ENCODE measurements around the gene OR5AN1. TPM values are rescaled to one million over a fixed set of nuclear protein-coding genes. Genes with fewer than 3 reads are reported as not detected.
"Not testable (repeated sequence)": the region's sequence is repeated elsewhere in the genome, so short reads cannot be mapped to it uniquely, and the experiment has no call there.

OR5AN1 gene, protein sequence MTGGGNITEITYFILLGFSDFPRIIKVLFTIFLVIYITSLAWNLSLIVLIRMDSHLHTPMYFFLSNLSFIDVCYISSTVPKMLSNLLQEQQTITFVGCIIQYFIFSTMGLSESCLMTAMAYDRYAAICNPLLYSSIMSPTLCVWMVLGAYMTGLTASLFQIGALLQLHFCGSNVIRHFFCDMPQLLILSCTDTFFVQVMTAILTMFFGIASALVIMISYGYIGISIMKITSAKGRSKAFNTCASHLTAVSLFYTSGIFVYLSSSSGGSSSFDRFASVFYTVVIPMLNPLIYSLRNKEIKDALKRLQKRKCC
- total RNA-seq (not detected), polyA plus RNA-seq (ENCODE audit: insufficient read length in 6 of 6) (not detected)
- long read RNA-seq, donor 1, result 0 reads
- long read RNA-seq, donor 2, result 0 reads
- long read RNA-seq, donor 3, result 0 reads
- long read RNA-seq, donor 4, result 0 reads
- long read RNA-seq, donor 5, result 0 reads
- long read RNA-seq, donor 6, result 0 reads
- long read RNA-seq, donor 7, result 0 reads
- long read RNA-seq, donor 8, result 0 reads
- long read RNA-seq, donor 9, result 0 reads
- long read RNA-seq, donor 10, result 0 reads
- long read RNA-seq, donor 11, result 0 reads
- long read RNA-seq, donor 12, result 0 reads

DNA sequence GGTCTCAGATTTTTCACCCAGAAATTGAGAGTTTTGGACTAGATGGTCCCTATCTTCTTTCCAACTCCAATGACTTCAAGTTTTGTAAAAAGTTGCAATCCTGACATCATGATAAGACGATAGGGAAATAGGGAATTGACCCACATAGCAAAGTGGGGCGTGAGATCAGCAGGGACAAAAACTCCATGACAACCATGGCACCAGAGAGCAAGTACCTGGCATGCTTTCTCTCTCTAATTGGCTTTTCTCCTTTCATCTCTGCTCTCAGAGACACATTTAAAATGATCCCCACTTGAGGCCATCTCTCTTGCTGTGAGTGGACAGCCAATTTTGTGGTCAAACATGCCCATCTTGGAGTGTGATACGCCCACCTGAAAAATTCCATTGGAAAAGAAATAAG lies at the start of gene OR5AN1:
OR5AN1 (plus strand) TSS at position 301 of the 400 bp plus-strand sequence. CDS start 5,564 bp downstream, outside the sequence.
- Histone ChIP-seq H3K9me3 (no peaks in the 10 kb centered on the region), H3K4me1 (no peaks in the 10 kb centered on the region), H3K36me3 (no peaks in the 10 kb centered on the region), H3K27me3 (peaks cover 0 to 8% of the 10 kb centered on the region in 2 donors), H3K27ac (no peak within 1 kb of the TSS), H3K4me3 (no peak within 1 kb of the TSS)
- TF ChIP-seq, protein P1, sequence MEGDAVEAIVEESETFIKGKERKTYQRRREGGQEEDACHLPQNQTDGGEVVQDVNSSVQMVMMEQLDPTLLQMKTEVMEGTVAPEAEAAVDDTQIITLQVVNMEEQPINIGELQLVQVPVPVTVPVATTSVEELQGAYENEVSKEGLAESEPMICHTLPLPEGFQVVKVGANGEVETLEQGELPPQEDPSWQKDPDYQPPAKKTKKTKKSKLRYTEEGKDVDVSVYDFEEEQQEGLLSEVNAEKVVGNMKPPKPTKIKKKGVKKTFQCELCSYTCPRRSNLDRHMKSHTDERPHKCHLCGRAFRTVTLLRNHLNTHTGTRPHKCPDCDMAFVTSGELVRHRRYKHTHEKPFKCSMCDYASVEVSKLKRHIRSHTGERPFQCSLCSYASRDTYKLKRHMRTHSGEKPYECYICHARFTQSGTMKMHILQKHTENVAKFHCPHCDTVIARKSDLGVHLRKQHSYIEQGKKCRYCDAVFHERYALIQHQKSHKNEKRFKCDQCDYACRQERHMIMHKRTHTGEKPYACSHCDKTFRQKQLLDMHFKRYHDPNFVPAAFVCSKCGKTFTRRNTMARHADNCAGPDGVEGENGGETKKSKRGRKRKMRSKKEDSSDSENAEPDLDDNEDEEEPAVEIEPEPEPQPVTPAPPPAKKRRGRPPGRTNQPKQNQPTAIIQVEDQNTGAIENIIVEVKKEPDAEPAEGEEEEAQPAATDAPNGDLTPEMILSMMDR (IDR thresholded peaks at IDR 0.05), result no peak
- no peak for ATAC-seq
- intact Hi-C loops (cut with DNase I), result no loop called here
- no peak for DNase-seq

DNA sequence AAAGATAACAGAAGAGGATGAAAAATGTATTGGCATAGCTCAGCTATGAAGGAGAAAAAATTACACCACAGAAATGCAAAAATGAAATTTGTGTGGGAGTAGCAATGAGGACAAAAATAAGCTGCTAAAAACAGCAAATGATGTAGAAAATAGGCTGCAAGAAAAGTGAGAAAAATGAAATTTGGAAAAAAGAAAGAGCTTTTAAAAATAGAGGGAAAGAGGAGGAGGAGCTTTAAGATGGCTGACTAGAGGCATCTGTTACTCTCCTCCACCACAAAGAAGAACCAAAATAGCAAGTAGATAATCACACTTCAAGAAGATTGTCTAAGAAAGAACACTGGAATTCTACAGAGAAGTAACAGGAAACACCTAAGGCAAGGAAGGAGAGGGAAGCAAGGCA lies 23.7 kb upstream of the OR5AN1 start:
- Histone ChIP-seq H3K4me3 (no peak overlapping the region), H3K4me1 (no peaks in the 10 kb centered on the region), H3K27ac (no peak overlapping the region), H3K36me3 (no peaks in the 10 kb centered on the region), H3K9me3 (peaks cover 0 to 6% of the 10 kb centered on the region in 2 donors), H3K27me3 (no peaks in the 10 kb centered on the region)
- intact Hi-C loops (cut with DNase I), result no loop called here
- DNase-seq (no peak), ATAC-seq (no peak)
- TF ChIP-seq, protein P1 (IDR thresholded peaks at IDR 0.05), result no peak

DNA sequence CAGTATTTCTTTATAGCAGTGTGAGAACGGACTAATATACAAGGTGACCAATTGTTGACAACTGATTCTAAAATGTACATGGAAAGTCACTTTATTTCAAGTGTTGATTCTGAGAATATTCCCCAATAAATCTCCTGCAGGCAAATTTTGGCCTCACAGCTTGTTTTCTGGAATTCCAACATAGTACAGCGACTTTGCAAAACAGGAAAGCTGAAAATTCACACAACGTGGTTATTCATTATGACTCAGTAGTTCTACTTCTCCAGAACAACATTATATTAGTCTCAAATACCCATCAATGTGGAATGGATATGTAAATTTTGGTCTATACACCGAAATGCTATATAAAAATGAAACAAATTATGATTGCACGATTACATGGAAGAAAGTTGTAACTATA lies 22.5 kb upstream of the OR5AN1 start:
- no peaks in the 10 kb centered on the region for H3K36me3 ChIP-seq
- no peak overlapping the region for H3K27ac ChIP-seq
- no peaks in the 10 kb centered on the region for H3K27me3 ChIP-seq
- H3K4me3 ChIP-seq, result no peak overlapping the region
- DNase-seq (no peak), ATAC-seq (no peak)
- TF ChIP-seq, protein P1 (IDR thresholded peaks at IDR 0.05), result no peak
- intact Hi-C loops (cut with DNase I), result no loop called here
- no peaks in the 10 kb centered on the region for H3K4me1 ChIP-seq
- peaks cover 0 to 16% of the 10 kb centered on the region in 2 donors for H3K9me3 ChIP-seq

DNA sequence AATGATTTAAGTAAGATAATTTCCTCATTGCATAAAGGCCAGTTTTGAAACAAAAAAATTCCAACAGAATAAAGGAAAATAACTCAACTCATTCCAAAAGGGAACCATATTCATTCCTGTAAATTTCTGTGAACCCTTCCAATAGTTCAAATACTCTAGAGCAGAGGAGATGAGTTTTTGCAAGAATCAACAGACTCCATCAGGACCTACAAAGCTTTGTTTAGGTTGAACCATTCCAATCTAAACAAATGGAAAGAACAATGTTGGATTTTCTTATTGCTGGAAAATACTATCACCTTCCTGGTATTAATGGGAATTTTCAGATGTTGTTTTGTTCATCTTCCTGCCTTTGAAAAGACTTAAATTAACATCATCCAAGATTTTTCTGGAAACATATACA lies 21.8 kb upstream of the OR5AN1 start:
- Histone ChIP-seq H3K9me3 (peaks cover 0 to 18% of the 10 kb centered on the region in 2 donors), H3K27ac (no peak overlapping the region), H3K4me3 (no peak overlapping the region), H3K4me1 (no peaks in the 10 kb centered on the region), H3K27me3 (no peaks in the 10 kb centered on the region), H3K36me3 (no peaks in the 10 kb centered on the region)
- ATAC-seq (no peak), DNase-seq (no peak)
- intact Hi-C loops (cut with DNase I), result no loop called here
- TF ChIP-seq, protein P1 (IDR thresholded peaks at IDR 0.05), result no peak

DNA sequence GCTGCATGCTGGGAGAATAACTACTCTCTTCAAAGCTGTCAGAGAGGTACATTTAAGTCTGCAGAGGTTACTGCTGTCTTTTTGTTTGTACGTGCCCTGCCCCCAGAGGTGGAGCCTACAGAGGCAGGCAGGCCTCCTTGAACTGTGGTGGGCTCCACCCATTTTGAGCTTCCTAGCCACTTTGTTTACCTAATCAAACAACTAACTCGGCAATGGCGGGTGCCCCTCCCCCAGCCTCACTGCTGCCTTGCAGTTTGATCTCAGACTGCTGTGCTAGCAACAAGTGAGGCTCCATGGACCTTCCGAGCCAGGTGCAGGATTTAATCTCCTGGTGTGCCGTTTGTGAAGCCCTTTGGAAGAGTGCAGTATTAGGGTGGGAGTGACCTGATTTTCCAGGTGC lies 9.0 kb upstream of the OR5AN1 start:
- DNase-seq; ATAC-seq; H3K27me3 ChIP-seq; H3K27ac ChIP-seq; H3K36me3 ChIP-seq; H3K4me3 ChIP-seq; H3K9me3 ChIP-seq; intact Hi-C loops (cut with DNase I); H3K4me1 ChIP-seq: not testable (repeated sequence)

Data from left lung (tissue), 14 donors.